ENCODE data around the gene CXCR6.

The CXCR6 gene

DNA sequence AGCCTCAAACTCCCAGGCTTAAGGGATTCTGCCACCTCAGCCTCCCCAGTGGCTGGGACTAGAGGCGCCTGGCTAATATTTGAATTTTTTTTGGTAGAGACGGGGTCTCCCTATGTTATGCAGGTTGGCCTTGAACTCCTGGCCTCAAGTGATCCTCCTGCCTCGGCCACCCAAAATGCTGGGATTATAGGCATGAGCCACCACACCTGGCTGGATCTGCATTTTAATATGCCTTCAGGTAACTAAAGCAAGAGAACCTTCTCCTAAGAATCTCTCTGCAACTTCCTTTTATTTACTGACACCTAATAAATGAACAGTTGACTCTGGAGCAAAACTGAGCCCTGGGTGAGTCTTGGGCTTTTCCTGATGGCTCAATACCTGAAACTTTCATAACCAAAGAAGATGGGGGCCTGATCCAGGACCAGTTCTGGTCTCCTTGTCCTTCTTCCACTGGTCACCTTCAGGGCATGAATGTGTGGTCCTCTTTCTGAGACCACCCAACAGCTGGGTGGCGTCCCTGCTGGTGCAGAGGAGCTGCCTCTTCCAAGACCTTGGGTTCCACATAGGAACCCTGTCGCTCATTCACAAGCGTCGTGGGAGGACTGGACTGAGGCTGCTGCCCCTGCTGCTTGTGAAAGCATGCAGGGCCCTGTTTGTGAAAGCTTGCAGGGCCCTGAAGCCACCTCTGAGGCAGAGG lies 28.8 kb upstream of the CXCR6 start:
- Histone ChIP-seq H3K9ac (ENCODE audit: low read depth, low read length) (no peak overlapping the region), H3K9me3 (ENCODE audit: control insufficient read depth, insufficient read depth, low read length) (no peaks in the 10 kb centered on the region), H3K4me1 (ENCODE audit: insufficient read depth, low read length) (no peaks in the 10 kb centered on the region), H3K36me3 (ENCODE audit: insufficient read depth, low read length) (no peaks in the 10 kb centered on the region; the same call in 1 of the 2 replicates)

DNA sequence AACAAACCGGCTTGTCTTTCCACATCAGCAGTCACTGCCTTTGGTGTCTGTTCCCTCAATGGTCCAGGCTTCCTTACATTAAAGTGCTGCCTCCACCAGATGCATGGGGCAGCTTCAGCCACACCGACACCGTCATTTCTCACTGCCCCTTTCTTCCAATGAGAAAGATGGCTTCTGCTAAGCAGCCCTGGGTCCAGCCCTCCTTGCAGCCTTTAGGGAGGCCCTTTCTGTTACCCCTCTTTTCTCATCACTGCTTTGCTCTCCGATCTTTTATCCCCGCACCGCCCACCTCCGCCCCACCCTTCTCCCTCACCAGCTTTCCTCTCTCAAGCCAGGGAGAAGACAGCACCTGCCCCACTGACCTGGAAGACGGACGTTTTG lies 28.2 kb upstream of the CXCR6 start:
- no peaks in the 10 kb centered on the region for H3K9me3 ChIP-seq (ENCODE audit: control insufficient read depth, insufficient read depth, low read length)
- H3K9ac ChIP-seq (ENCODE audit: low read depth, low read length), result no peak overlapping the region
- no peaks in the 10 kb centered on the region; the same call in 1 of the 2 replicates for H3K36me3 ChIP-seq (ENCODE audit: insufficient read depth, low read length)
- H3K4me1 ChIP-seq (ENCODE audit: insufficient read depth, low read length), result no peaks in the 10 kb centered on the region

DNA sequence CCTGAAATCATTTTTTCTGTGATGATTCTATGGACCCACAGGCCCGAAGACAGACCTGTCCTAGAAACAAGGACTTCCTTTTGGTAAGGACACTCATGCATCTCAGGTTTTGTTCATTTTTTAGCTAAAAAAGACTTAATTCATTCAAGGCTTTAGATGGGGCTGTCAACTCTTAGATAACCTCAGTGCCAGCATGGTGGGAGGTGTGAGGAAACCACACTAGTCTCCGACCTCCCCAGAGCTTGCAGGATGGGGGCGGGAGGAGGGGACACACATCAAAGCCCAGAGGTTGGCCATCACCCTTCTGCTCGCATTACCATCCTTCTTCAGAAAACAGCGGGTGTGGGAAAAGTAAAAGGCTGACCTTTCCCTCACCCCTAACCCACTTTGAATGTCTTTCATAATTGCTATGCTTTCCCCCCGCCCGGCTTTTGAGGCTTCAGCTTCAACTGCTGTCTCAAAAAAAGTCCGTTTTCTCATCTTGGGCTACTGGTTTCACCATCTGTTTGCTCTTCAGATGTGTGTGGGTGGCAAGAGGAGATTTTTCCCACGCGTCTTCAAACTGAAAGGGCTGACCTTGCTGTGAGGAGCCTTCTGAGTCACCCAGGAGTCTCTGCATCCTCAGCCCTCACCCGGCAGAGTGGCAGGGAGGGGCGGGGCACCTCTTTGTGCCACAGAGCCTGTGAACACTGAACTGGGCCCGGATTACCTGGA lies 27.6 kb upstream of the CXCR6 start:
- Histone ChIP-seq H3K36me3 (ENCODE audit: insufficient read depth, low read length) (no peaks in the 10 kb centered on the region; the same call in 1 of the 2 replicates), H3K9me3 (ENCODE audit: control insufficient read depth, insufficient read depth, low read length) (no peaks in the 10 kb centered on the region), H3K4me1 (ENCODE audit: insufficient read depth, low read length) (no peaks in the 10 kb centered on the region), H3K9ac (ENCODE audit: low read depth, low read length) (no peak overlapping the region)

DNA sequence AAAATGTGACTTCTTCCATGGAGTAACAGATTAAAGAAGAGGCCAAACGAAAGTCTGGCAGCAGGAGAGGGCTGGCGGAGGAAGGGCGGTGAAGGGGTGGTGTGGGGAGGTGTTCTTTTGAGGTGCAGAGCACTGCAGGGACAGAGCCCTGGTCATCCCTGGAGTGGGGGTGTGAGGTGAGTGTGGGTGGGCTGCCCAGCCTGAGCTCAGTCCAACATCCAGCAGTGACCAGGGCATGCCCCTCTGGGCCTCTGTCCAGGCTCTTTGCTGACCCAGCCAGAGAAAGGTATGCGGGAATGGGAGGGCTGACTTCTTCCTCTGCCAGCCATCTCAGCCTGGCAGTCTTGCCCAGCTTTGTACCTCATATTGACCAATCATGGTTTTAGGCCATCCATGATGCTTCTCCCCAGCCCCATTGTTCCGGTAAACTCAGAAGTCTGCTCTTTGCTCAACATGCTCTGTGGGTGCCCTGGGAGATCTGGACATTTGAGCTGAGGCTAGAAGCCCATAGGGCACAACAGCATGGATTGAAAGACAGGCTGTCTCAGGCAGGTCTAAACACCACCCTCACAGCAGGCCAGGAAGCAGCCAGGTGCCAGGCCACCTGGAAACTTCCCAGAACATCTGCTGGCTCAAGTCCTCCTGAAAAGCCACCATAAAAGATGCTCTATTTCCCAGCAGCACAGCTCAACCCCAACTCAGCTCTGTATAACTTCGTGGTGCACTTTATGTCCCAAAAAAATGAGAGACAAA lies 25.9 kb upstream of the CXCR6 start:
- H3K9me3 ChIP-seq (ENCODE audit: control insufficient read depth, insufficient read depth, low read length), result no peaks in the 10 kb centered on the region
- no peak overlapping the region for H3K9ac ChIP-seq (ENCODE audit: low read depth, low read length)
- H3K4me1 ChIP-seq (ENCODE audit: insufficient read depth, low read length), result no peaks in the 10 kb centered on the region
- H3K36me3 ChIP-seq (ENCODE audit: insufficient read depth, low read length), result no peaks in the 10 kb centered on the region; the same call in 1 of the 2 replicates

DNA sequence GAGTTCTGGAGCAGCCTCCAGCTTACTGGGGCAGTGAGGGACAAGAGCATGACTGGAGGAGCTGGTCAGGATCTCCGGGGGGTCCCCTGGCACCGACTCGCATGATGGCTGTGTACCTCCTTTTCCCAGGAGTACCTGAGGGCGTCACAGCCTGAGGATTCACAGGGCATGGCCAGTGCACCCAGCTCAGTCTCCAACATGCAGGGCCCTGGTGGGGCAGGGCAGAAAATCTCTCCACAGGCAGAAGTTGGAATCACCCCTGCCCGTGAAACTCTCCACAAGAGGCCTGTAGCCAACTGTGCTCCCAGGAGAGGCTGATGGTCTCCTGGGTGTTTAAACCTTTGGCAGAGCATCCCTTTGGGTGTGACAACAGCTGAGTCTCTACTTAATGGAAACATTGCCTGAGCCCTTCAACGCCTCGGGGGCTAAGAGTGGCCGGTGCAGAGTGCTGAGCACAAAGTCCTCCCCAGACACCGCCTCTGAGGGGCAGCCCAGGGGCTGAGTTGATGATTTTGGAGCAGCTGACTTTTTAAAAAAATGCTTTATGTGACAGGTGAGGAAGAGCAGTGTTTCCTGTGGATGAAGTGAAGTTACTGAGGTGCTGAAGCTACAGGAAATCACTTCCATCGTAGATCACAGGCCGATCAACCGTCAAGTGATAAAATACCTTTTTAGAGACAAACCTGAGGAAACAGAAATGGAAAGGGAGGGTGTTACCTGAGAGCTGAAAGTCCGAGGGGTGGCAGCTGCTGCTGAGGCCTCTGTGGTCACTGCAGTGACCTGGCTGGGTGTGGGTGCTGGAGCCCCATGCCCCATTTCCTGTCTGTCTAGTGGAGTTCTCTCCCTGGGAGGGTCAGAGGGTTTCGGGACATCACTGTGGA lies 21.9 kb upstream of the CXCR6 start:
- Histone ChIP-seq H3K9me3 (ENCODE audit: control insufficient read depth, insufficient read depth, low read length) (no peaks in the 10 kb centered on the region), H3K36me3 (ENCODE audit: insufficient read depth, low read length) (peaks cover 4% of the 10 kb centered on the region), H3K4me1 (ENCODE audit: insufficient read depth, low read length) (no peaks in the 10 kb centered on the region), H3K9ac (ENCODE audit: low read depth, low read length) (no peak overlapping the region)

DNA sequence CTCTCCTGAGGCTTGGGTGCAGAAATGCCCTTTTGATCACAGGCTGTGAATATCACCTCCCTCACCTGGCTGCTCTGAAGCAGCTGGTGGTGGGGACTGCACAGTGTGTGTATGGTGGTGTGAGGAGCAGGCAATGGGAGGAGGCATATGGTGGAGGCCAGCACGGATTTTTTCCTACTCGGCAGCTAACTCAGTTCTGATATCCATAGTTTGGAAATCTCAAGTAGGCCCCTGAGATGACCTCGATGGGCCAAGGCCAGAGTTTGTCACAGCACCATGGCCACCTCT lies 21.3 kb upstream of the CXCR6 start:
- H3K9me3 ChIP-seq (ENCODE audit: control insufficient read depth, insufficient read depth, low read length), result no peaks in the 10 kb centered on the region
- H3K4me1 ChIP-seq (ENCODE audit: insufficient read depth, low read length), result no peaks in the 10 kb centered on the region
- peaks cover 4% of the 10 kb centered on the region for H3K36me3 ChIP-seq (ENCODE audit: insufficient read depth, low read length)
- H3K9ac ChIP-seq (ENCODE audit: low read depth, low read length), result no peak overlapping the region

DNA sequence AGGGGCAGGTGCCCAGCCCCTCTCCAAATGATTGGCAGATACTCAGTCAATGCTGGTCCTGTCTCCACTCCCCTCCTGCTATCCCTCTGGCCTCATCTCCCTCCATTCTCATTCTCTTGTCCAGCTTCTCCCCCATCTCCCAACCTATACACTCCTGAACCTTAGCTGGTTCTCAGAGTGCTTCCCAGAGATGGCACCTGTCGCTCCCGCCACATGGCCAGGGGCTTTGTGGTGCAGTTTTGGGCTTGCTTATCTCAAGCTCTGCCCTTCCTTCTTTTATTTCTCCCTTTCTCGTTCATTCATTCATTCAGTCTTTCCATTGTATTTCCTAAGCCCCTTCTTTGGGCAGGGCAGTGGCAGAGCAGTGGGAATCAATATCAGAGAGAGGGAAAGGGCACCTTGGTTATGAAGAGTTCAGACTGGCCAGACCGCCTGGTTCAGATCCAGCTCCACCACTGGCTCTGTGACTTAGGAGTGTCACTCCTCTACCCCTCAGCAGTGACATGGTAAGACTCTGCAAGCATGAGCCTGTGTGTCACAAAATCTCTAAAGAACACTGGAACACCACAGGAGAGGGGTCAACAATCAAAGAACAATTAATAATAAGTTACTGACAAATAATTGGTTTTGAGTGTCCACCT lies 20.2 kb upstream of the CXCR6 start:
- Histone ChIP-seq H3K36me3 (ENCODE audit: insufficient read depth, low read length) (peaks cover 4% of the 10 kb centered on the region), H3K9me3 (ENCODE audit: control insufficient read depth, insufficient read depth, low read length) (no peaks in the 10 kb centered on the region), H3K4me1 (ENCODE audit: insufficient read depth, low read length) (no peaks in the 10 kb centered on the region), H3K9ac (ENCODE audit: low read depth, low read length) (no peak overlapping the region)

DNA sequence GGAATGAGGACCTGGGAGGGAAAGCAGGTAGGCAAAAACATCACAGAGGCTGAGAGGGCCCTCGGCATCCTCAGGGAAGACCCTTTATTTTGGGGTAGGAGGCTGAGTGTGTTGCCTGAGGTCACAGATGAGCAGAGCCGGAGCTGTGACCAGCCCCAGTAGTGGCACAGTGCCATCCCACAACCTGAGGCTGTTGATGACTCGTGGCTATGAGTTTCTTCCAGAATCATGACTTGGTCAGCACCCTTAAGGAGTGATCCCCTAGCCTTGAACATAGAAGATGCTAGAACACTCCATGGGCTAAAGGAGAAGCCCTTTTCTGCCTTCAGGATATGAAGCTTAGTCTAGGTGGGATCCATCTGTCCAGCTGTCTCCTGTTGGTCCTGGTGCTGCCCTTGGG lies 19.5 kb upstream of the CXCR6 start:
- H3K36me3 ChIP-seq (ENCODE audit: insufficient read depth, low read length), result peaks cover 4% of the 10 kb centered on the region; the same call in 1 of the 2 replicates

DNA sequence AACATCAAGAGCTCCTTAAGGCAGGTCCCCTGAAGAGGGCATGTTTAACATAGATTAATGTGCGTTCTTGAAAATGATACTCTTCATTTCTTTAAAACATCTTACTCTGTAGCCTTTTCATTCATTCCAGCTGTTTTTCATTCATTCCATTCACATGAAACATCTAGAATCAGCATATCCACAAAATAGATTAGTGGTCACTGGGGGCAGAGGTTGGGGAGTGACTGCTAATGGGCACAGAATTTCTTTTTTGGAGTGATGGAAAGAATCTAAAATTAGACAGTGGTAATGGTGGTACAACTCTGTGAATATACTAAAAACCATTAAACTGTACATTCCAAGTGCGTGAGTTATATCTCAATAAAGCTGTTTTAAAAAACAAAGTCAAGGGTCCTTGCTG lies 15.4 kb upstream of the CXCR6 start:
- no peak overlapping the region for H3K9ac ChIP-seq (ENCODE audit: low read depth, low read length)
- no peaks in the 10 kb centered on the region for H3K9me3 ChIP-seq (ENCODE audit: control insufficient read depth, insufficient read depth, low read length)
- no peaks in the 10 kb centered on the region for H3K4me1 ChIP-seq (ENCODE audit: insufficient read depth, low read length)
- peaks cover 4% of the 10 kb centered on the region; the same call in 1 of the 2 replicates for H3K36me3 ChIP-seq (ENCODE audit: insufficient read depth, low read length)

More for the DNA sequence above, 19.5 kb upstream of the CXCR6 start:
- no peaks in the 10 kb centered on the region for H3K9me3 ChIP-seq (ENCODE audit: control insufficient read depth, insufficient read depth, low read length)
- H3K4me1 ChIP-seq (ENCODE audit: insufficient read depth, low read length), result no peaks in the 10 kb centered on the region
- H3K9ac ChIP-seq (ENCODE audit: low read depth, low read length), result no peak overlapping the region

DNA sequence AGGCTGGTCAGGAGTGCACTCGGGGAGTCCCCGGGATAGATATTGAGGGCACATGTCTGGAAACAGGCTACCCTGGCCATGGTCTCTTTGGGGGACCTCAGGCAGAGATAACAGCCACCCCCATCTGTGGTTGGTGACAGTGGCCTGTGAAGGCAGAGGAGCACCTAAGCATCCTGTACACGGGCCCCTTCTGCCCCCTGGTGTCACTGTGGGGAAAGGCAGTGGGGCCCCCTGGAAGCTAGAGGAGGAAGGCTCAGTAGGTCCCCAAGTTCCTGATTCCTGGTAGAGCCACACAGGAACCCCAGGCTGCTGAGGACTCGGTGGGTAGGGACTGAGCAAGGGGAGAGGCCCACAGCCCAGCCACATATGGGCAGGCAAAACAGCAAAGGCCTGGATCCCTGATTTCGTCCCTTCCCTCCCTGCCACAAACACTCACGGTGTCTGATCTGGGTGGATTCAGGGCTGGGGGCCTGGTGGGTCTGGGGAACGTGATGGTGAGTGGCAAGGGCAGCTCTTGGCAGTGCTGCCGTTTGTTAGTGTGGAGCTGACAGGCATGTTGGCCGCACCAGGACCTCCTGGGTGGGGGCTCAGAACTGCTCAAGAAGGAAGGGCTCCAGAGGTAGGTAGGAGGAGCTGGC lies 14.1 kb upstream of the CXCR6 start:
- no peaks in the 10 kb centered on the region for H3K4me1 ChIP-seq (ENCODE audit: insufficient read depth, low read length)
- H3K9me3 ChIP-seq (ENCODE audit: control insufficient read depth, insufficient read depth, low read length), result no peaks in the 10 kb centered on the region
- peaks cover 4% of the 10 kb centered on the region; the same call in 1 of the 2 replicates for H3K36me3 ChIP-seq (ENCODE audit: insufficient read depth, low read length)
- no peak overlapping the region for H3K9ac ChIP-seq (ENCODE audit: low read depth, low read length)

DNA sequence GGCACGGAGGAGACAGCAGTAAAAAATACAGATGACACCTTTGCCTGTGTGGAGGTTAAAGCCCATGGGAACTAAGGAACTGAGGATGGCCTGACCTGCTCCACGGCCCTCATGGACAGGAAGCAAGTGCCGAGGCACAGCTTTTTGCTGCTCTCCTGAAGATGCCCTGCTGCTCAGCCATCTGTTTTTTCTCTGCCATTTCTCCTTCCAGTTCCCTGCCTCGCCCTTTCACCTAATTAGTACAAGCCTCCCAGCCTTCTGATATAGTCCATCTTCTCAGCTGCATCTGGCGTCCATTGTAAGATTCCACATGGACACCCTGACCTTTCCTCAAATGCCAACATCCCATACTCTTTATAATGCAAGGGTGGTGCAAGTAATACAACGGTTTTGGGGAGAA lies 11.8 kb upstream of the CXCR6 start:
- no peaks in the 10 kb centered on the region for H3K4me1 ChIP-seq (ENCODE audit: insufficient read depth, low read length)
- H3K9me3 ChIP-seq (ENCODE audit: control insufficient read depth, insufficient read depth, low read length), result no peaks in the 10 kb centered on the region
- no peak overlapping the region for H3K9ac ChIP-seq (ENCODE audit: low read depth, low read length)
- H3K36me3 ChIP-seq (ENCODE audit: insufficient read depth, low read length), result peaks cover 4% of the 10 kb centered on the region; the same call in 1 of the 2 replicates

DNA sequence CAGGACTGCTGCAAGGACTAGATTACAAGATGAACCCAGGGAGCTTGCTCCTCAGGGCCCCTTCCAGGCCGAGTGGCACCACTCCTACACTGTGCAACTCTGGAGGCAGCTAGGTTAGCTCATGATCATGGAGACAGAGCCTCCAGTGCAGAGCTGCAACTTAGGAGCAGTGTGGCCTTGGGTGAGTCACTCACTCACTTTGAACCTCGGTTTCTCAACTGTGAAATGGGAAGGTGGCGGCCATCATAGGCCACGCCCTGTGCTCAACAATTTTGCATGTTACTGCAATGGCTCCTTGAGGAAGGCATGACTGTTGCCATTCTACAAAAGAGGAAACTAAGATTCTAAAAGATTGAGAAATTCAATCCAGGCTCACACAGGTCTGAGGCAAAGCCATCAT lies 11.2 kb upstream of the CXCR6 start:
- H3K9ac ChIP-seq (ENCODE audit: low read depth, low read length), result no peak overlapping the region
- peaks cover 4% of the 10 kb centered on the region; the same call in 1 of the 2 replicates for H3K36me3 ChIP-seq (ENCODE audit: insufficient read depth, low read length)
- no peaks in the 10 kb centered on the region for H3K9me3 ChIP-seq (ENCODE audit: control insufficient read depth, insufficient read depth, low read length)
- no peaks in the 10 kb centered on the region for H3K4me1 ChIP-seq (ENCODE audit: insufficient read depth, low read length)

DNA sequence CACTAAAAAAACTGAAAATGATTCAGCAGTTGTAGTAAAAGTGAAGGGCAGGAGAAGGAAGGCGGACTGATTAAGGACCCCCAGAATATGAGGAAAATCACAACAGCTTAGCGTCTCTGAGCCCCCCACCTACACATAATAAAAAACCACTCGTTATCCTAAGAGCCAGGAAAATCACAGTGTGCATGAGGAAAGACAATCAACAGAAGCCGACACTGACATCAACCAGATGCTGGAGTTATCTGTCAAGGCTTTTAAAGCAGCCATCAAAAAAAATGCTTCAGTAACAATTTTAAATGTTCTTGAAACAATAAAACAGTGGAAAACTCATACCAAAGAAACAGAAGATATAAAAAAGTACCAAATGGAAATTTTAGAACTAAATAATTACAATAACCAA lies 9.7 kb upstream of the CXCR6 start:
- no peaks in the 10 kb centered on the region for H3K4me1 ChIP-seq (ENCODE audit: insufficient read depth, low read length)
- H3K36me3 ChIP-seq (ENCODE audit: insufficient read depth, low read length), result peaks cover 10% of the 10 kb centered on the region; the same call in 1 of the 2 replicates
- H3K9ac ChIP-seq (ENCODE audit: low read depth, low read length), result no peak overlapping the region
- H3K9me3 ChIP-seq (ENCODE audit: control insufficient read depth, insufficient read depth, low read length), result no peaks in the 10 kb centered on the region
